ENCODE measurements around the gene TPRG1. TPM values are rescaled to one million over a fixed set of nuclear protein-coding genes. Genes with fewer than 3 reads are reported as not detected.

The TPRG1 gene
- polyA plus RNA-seq, 1 donor: 0.68 TPM

GRCh38 chr3:189355481-189356201 lies 183.9 kb downstream of the TPRG1 start:
- no peak for DNase-seq

- DNase-seq: no peak
Measured at GRCh38 chr3:189360291-189360690, 188.5 kb downstream of the TPRG1 start.

- DNase-seq: no peak
Measured at GRCh38 chr3:189361103-189361835, 189.5 kb downstream of the TPRG1 start.

- no peak for DNase-seq
Measured at GRCh38 chr3:189363590-189364255, 192.0 kb downstream of the TPRG1 start.

- DNase-seq: no peak
Measured at GRCh38 chr3:189365609-189366564, 194.1 kb downstream of the TPRG1 start.

GRCh38 chr3:189368384-189368783 lies 196.6 kb downstream of the TPRG1 start:
- no peak for DNase-seq

- no peak for DNase-seq
Measured at GRCh38 chr3:189369636-189370035, 197.9 kb downstream of the TPRG1 start.

- DNase-seq: no peak
Measured at GRCh38 chr3:189372243-189372642, 200.5 kb downstream of the TPRG1 start.
